ENCODE data around the gene FAM200C. TPM values are rescaled to one million over a fixed set of nuclear protein-coding genes. Genes with fewer than 3 reads are reported as not detected.

FAM200C gene
- total and polyA plus RNA-seq, 9 of the 15 experiments (the other 6 are each of a cell fraction or from before 2014, with no cell fraction given), result 1.3 to 7.0 (median 1.8) TPM

DNA sequence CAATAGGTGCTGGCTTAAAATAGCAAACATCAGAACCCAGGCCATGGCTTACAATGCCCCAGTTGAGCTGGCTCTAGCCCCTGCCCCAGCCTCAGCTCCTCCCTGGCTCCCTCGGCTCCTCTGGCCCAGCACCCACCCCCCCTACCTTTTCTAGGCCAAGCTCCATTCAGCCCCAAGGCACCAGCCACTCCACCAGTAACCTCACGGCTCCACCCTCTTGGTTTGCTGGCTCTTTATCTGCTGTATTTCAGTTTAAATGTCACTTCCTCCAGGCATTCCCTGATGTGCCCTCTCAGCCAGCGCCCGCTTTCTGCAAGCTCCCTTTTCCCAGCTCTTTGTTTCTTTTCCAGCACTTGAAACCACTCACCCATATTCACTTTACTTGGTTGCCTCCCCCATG is 40.0 kb downstream of the FAM200C start:
- BruUV-seq (replicated peaks), result no TSS peak
- TF ChIP-seq MECOM (CRISPR knock-in tag; IDR thresholded peaks at IDR 0.05), result no peak
- no peak for TF ChIP-seq EP300 (IDR thresholded peaks at IDR 0.05; ENCODE audit: low read length)
- no peak for TF ChIP-seq MEF2A (IDR thresholded peaks at IDR 0.05; ENCODE audit: control insufficient read depth, low read depth, low read length)
- TF ChIP-seq ZNF311 (CRISPR knock-in tag; IDR thresholded peaks at IDR 0.05), result no peak
- TF ChIP-seq KLF16 (IDR thresholded peaks at IDR 0.05), result no peak
- TF ChIP-seq NRF1 (conservative IDR thresholded peaks at IDR 0.05 in 1 of 2, IDR thresholded peaks at IDR 0.05 in 1 of 2), result no peak
- FAIRE-seq, result no peak
- Histone ChIP-seq H4K20me1 (replicated peaks; ENCODE audit: control insufficient read depth, insufficient read depth, low read length) (no peaks in the 10 kb centered on the region; the same call in 1 of the 2 replicates), H3K4me3 (no peak overlapping the region), H3K4me2 (ENCODE audit: insufficient read depth, low read length) (no peak overlapping the region), H3K27me3 (ENCODE audit: control insufficient read depth in 2 of 2, insufficient read depth in 2 of 2, low read length in 2 of 2) (peaks cover 0 to 39% of the 10 kb centered on the region in 2 experiments), H3K79me2 (ENCODE audit: control insufficient read depth, insufficient read depth, low read length) (no peaks in the 10 kb centered on the region), H3K9ac (ENCODE audit: insufficient read depth in 1 of 2, low read depth in 2 of 2, low read length in 2 of 2) (no peak overlapping the region), H3K27ac (ENCODE audit: extremely low read depth, low read depth, low read length) (no peak overlapping the region), H2AFZ (ENCODE audit: low read depth, low read length) (no peak overlapping the region), H3K4me1 (replicated peaks in 1 of 2; ENCODE audit: control insufficient read depth in 2 of 2, insufficient read depth in 2 of 2, low read length in 2 of 2) (peaks cover 4 to 13% of the 10 kb centered on the region in 2 experiments; a peak in 4 of 5 replicates), H3K9me3 (replicated peaks; ENCODE audit: control insufficient read depth, insufficient read depth, low read depth, low read length) (no peaks in the 10 kb centered on the region), H3K36me3 (ENCODE audit: control insufficient read depth, insufficient read depth, low read length) (no peaks in the 10 kb centered on the region), H3K9me1 (ENCODE audit: control insufficient read depth, insufficient read depth, low read length) (no peaks in the 10 kb centered on the region)
- 6% methylated on average over 4 of the region's 4 CpGs for WGBS (ENCODE audit: insufficient coverage, low coverage, missing lambda C conversion rate)
- ATAC-seq, result no peak
- intact Hi-C loops (cut with micrococcal nuclease) (no loop called here), in situ Hi-C loops (cut with MboI) (no loop called here)
- ChIA-PET POLR2A (no interaction called here), CTCF (ENCODE audit: low intra/inter-chr PET ratio) (no interaction called here)
- DNase-seq (ENCODE audit: extremely low read depth in 1 of 4, low spot score in 3 of 4), result no peak

DNA sequence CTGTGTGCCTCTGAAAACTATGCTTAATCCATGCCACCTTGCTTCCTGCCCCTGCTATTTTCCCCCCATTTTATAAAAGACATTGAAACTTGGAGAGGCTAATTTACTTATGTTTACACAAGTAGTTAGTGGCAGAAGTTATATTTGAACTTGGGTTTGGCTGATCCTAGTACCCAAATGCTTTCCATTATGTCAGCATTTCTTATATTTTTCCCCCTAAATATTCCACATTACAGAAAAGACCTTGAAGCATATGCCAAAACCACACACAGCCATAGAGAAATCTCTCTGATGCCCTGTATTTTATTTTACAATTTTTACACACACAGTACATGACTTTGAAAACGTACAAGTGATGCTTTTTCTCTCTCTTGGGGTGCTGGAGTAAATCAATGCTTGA is 40.6 kb downstream of the FAM200C start:
- ChIA-PET CTCF (ENCODE audit: low intra/inter-chr PET ratio) (no interaction called here), POLR2A (no interaction called here)
- FAIRE-seq (no peak), ATAC-seq (no peak), DNase-seq (ENCODE audit: extremely low read depth in 1 of 4, low spot score in 3 of 4) (no peak)
- intact Hi-C loops (cut with micrococcal nuclease), result no loop called here
- H4K20me1 ChIP-seq (replicated peaks; ENCODE audit: control insufficient read depth, insufficient read depth, low read length), result no peaks in the 10 kb centered on the region; the same call in 1 of the 2 replicates
- H3K4me3 ChIP-seq, result no peak overlapping the region
- peaks cover 4 to 13% of the 10 kb centered on the region in 2 experiments; a peak in 4 of 5 replicates for H3K4me1 ChIP-seq (replicated peaks in 1 of 2; ENCODE audit: control insufficient read depth in 2 of 2, insufficient read depth in 2 of 2, low read length in 2 of 2)
- H3K9me3 ChIP-seq (replicated peaks; ENCODE audit: control insufficient read depth, insufficient read depth, low read depth, low read length), result no peaks in the 10 kb centered on the region
- H3K27me3 ChIP-seq (ENCODE audit: control insufficient read depth in 2 of 2, insufficient read depth in 2 of 2, low read length in 2 of 2), result peaks cover 0 to 39% of the 10 kb centered on the region in 2 experiments
- no TSS peak for BruUV-seq (replicated peaks)
- H3K79me2 ChIP-seq (ENCODE audit: control insufficient read depth, insufficient read depth, low read length), result no peaks in the 10 kb centered on the region
- no peak overlapping the region for H3K27ac ChIP-seq (ENCODE audit: extremely low read depth, low read depth, low read length)
- H3K36me3 ChIP-seq (ENCODE audit: control insufficient read depth, insufficient read depth, low read length), result no peaks in the 10 kb centered on the region
- no peak overlapping the region for H3K4me2 ChIP-seq (ENCODE audit: insufficient read depth, low read length)
- in situ Hi-C loops (cut with MboI), result no loop called here
- H2AFZ ChIP-seq (ENCODE audit: low read depth, low read length), result no peak overlapping the region
- no peaks in the 10 kb centered on the region for H3K9me1 ChIP-seq (ENCODE audit: control insufficient read depth, insufficient read depth, low read length)
- H3K9ac ChIP-seq (ENCODE audit: insufficient read depth in 1 of 2, low read depth in 2 of 2, low read length in 2 of 2), result no peak overlapping the region
- TF ChIP-seq ZNF316 (IDR thresholded peaks at IDR 0.05) (0 out of 2 replicates have a peak, but pooled peaks have one; percentile 23), ZBTB26 (CRISPR knock-in tag; IDR thresholded peaks at IDR 0.05) (no peak), FOXA1 (IDR thresholded peaks at IDR 0.05; ENCODE audit: borderline replicate concordance) (no peak)
- 0% methylated on average over 1 of the region's 1 CpG for WGBS (ENCODE audit: insufficient coverage, low coverage, missing lambda C conversion rate)

Data from K562 (cell line).